Fibroblast of skin of left biceps (primary cell): ENCODE data around the gene SCYGR8.

Source experiments
- DNase-seq, 2 experiments: peaks; one replicate each; pipeline ENCODE4 v3.0.0-alpha.2; 2013; ENCODE audit warnings: low read depth in 2 of 2

SCYGR8 gene

DNA sequence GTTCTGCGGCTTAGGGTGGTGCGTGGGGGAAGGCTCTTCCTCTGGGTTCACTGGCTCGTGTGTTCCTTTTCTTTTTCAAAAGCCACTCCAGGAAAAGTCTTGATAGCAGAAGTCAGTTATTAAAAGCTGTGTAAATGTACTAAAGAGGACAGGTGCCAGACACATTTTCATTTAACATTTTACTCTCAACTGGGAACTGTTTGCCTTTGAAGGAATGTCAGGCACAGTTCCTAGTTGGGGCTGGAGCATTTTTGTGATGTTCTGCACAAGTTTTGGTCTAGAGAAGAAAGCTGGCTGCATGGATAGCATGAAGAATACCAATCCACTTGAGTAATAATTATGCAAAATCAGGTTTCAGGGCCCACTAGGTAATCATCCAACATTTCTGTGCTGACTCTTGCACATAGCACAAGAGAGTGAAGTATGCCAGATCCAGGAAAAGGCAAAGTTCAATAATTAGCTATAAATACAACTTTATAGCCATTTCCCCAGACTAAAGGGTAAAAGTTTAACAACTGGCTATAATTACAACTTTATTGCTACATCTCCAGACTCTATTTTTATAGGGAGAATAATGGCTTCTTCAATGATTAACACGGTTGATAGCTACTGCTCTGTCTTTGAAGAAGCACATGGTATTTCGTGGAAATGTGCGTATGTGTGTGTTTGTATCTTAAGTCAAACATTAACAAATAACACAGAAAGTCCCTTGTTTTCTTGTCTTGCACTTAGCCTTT is 16.2 kb downstream of the SCYGR8 start:
- no peak for DNase-seq

DNA sequence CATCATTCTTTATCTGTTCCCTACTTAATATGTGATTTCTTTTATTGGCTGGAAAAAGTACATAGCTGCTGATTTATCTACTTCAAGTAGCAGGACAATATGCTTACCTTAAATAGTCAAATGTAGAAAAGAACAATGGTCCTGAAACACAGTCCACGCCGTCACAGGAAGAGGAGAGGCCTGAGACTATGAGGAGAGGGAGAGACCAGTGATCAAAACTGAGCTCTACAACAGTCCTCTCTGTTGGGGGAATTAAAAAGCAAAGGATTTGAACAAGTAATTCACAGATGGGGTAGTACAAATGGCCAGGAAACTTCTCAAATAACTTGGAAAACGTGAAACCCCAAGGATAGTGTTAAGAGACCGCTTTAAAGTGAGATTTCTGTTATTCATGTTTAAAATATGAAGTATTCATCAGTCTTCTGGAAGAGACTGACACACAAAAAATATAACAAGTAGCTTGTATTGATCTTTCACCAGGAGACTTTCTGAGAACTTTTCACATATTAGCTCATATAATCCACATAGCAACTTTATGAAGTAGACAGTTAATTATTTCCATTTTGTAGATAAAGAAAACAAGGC is 20.2 kb downstream of the SCYGR8 start:
- no peak for DNase-seq

DNA sequence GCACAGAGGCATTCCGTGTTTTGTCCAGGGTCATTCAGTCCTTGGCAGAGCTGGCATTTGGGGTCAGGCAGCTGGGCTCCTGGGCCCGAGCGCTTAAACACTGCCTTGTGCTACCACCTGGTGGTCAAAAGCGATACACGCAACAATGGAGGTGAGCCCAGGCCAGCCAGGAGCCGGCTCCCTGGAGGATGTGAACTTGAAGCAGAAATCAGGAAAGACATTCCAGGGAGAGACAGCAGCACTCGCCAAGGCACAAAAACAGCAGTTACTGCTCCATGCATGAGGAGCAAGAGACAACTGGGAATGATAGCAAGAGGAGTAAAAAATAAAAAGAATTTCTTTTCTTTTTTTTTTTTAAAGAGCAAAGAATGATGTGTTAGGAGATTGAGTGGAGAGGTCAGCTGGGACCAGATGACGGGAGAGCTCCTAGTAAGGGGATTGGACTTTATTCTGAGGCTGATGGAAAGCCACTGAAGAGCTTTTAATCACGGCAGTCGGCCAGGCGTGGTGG is 20.7 kb downstream of the SCYGR8 start:
- peak; percentile 10 to 17 for DNase-seq

DNA sequence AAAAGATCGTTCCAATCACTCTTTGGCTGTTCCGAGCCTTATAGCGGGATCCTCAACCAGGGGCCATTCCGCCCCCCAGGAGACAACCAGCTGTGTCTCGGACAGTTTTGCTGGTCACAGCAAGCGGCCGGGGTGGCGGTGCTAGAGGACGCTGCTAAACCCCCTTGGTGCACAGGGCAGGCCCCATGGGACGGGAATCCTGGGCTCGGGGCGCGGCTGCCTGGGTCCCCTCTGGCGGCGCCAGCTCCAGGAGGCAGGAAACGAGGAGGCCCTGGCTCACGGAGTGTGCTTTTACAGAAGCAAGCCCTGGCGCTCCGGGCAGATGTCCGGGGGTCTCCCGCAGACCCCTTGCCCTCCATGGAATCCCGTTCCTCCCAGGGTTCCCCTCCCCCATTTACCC is 22.1 kb downstream of the SCYGR8 start:
- no peak for DNase-seq

DNA sequence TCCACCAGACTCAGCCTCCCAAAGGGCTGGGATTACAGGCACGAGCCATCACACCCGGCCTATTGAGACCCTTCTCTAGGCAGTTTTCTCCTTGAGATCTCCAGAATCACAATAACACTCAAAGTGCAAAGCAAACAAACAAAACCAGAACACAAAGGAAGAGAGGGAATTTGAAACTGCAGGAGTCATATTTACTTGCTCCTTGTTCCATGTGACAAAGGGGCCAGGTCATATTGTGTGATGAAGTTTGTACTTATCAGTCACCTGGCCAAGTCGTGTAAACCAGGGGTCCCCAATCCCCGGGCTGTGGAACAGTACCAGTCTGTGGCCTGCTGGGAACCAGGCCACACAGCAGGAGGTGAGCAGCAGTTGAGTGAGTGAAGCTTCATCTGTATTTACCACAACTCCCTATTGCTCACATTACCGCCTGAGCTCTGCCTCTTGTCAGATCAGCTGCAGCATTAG is 26.5 kb downstream of the SCYGR8 start:
- no peak for DNase-seq

DNA sequence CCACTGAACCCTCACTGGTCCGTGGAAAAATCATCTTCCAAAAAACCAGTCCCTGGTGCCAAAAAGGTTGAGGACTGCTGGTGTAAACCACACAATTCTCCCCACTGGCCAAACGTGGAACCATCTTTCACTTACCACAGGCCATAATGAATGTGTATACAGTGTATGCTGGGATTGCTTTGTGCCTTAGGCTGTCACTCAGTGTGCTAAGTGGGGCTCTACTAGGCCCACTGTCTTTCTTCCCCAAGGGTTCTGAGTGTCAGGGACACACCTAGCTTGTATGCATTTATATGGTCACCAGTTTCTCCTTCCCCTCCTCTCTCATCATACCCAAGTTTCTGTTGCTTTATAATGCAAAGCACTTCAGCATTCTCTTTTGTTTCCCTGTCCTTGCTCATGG is 27.2 kb downstream of the SCYGR8 start:
- DNase-seq, result no peak

DNA sequence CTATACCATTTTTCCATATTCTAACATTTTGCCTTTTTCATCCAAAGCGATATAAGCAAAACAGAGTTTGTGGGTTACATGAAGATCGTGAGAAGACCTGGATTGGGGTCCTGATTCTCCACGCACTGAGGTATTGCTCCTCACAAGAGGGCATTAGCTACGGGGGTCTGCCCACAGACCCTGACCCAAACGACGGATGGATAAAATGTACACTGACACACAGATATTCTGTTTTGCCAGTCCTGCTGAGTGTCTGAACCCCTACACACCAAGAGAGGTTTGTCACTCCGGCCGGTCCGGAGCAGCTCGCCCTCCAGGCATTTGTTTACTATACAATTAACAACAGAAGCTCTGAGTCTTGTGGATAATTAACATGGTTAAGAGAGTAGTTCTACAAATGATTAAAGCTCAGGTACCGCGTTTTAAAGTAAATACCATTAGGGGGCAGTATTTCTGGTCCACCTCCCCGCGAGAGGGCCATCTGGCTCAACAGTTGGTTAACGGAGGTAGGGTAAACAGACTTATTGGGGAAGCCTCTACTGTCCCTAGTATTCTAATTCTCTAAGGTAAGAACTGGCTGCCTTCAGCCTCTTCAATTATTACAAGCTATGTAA is 28.4 kb downstream of the SCYGR8 start:
- DNase-seq, result no peak

DNA sequence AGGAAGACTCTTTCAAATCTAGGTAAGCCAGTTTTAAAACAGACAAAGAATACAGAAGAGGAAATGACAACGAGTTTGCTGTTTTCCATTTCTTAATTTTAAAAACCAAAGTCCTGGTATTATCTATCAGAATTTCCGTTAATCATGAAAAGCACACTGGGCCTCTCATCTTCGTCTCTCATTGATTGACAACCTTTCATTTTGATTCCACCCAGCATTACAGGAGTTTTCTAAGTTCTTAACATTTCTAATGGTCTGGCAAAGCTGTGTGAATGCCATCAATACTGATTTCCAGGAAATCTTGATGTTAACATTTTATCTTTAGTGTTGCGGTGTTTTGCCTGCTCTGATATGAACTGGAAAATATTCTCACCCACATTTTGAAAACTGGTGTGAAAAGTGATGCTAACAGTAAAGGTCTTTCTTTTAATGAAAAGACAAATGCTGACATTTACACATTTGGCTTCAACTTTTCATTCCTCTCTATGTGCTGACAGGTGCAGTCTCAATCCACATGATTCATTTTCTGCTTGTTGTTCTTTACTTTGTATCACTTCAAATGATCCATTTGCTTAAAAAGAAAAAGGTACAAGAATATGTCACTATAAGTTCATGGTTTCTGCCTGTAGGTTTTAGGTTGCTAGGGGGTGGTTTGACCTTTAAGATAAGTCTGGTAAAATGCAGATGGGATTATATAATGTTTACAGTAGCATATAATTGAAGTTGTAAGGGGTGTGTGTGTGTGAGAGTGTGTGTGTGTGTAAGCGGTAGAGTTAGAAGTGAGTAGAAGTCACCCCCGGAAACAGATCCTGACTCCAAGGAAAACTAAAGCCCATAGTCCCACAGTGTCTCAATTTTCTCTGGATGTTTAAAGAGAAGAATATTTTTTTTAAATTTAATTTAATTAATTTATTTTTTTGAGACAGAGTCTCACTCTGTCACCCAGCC is 29.5 kb downstream of the SCYGR8 start:
- no peak for DNase-seq

DNA sequence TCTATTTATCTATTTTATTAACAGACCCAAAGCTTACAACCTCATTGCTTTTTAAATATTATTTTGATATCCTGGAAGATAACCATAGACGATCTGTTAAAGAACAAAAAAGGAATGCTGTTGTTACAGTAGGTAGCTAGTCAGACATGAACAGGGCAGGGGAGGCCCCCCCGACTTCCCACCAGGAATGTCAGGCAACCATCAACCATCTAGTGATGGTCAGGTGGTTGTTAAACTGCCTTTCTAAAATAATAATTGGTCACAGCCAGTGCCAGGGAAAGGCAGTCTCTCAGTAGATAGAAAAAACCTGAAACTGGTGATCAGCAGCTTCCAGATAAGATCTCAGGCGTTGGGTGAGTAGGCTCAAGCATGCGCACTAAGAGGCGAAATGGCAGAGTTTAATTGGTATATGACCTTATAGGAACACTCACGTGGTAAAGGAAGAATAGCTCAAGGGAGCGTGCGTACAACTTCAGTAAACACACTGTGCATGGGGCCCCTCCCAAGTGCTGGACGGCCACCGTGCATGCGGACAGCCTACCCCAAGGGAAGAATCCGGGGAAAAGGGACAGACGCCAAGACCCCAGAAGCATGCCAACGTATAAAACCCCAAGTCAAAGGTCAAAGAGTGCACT is 35.4 kb downstream of the SCYGR8 start:
- DNase-seq, result no peak

DNA sequence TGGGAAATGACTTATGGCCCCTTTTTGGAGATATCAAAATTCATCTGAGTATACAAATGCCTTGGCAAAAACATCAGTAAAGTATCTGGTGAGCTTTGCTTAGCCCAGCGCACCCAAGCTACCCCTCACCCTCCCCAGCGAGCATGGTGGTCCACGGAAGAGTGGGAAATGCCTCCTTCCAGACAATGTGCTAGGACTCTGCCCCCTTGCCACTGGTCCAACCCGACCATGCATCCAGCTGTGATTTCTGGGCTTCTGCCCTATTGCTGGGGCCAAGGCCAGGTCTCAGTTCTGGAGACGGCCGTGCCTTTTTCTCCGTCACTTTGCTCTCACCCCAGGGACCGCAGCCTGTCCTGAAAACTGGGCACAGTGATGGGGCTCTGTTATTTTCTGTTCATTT is 36.1 kb downstream of the SCYGR8 start:
- no peak for DNase-seq

DNA sequence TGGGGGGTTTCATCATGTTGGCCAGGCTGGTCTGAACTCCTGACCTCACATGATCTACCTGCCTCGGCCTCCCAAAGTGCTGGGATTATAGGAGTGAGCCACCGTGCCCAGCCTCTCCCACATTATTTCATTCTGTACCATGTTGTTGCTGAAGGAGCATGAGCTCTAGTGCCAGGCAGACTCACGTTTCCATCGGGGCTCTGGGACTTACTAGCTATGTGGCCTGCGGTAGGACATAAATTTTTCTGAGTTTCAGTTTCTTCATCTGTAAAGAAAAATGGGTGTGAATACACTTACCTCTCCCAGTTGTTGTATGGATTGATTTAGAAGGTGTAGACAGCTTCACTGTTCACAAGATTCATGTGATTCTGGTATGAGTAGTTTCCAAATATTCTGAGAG is 37.1 kb downstream of the SCYGR8 start:
- DNase-seq, result no peak

DNA sequence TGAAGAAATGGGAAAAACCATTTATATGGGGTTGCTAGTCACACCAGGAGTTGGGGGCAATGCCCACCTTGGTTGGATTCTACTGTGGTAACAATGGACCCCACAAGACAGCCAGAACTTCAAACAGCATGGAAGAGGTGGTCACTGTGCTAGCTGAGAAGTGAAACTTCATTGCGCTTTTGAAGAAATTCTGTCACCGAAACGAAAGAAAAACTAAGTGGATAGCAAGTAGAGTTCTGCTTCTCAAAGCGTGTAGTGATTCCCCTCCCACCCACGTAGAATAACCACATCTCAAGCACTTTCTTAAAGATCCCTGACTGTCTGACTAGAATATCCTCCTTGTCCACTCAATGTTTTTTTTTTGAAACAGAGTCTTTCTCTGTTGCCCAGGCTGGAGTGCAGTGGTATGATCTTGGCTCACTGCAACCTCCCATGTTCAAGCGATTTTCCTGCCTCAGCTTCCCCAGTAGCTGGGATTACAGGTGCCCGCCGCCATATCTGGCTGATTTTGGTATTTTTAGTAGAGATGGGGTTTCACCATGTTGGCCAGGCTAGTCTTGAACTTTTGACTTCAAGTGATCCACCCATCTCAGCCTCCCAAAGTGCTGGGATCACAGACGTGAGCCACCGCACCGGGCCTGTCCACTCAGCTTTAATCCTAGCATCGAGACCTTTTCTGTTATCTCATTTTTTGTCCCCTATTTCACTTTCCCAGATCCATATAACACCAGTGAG is 37.9 kb downstream of the SCYGR8 start:
- DNase-seq, result no peak

DNA sequence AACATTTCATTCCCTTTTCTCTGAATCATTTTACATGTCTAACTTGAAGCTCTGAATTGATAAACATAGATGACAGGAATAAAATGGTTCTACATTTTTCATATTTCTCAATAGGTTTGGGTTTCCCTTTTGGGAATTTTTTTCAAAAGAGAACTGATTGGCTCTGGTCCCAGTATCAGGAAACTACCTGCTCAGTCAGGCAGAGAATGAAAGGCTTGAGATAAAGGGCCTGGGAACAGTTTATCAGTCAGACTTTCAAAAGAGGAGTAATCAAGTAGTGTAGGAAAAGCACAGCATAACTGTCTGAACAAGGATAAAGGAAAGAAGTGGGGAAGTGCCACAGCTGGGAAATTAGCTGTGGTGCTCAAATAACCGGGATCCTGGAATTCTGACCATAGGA is 39.6 kb downstream of the SCYGR8 start:
- DNase-seq, result no peak

DNA sequence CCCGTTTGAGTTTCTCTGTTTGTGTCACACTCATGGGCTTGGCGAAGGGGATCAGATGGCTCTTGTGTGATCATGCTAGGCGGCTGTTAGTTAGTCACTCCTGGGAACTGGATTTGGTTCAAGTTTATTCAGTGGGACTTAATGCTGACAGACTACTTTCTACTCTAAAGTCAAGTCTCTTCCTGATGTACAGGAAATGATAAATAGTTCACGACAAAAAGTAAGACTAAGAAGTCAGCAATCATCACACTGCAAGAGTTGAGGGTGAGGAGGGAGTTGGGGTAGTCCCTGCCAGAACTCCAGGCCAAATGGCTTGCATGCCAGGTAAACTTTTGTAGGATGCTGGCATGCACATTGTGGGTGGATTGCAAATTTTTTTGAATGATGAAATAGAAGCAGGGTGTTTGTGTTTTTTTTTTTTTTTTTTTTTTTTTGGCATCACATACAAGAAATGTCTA is 42.9 kb downstream of the SCYGR8 start:
- DNase-seq, result no peak

DNA sequence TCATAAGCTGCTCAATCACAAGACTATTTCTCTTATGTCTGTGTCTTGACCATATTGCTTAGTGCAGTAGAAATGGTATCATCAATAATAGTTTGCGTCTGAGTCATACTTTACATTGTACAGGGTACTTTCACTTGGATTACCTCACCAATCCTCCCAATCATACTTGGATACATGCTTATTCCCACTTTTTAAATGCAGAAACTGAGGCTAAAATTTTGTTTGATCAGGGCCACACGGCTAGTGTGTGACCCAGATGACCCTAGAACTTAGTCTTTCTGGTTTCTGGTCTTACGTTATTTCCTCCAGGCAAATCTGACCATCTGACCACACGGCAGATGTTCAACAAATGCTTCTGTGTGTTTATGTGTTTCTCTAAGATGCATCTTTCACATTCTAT is 44.1 kb downstream of the SCYGR8 start:
- DNase-seq, result no peak

DNA sequence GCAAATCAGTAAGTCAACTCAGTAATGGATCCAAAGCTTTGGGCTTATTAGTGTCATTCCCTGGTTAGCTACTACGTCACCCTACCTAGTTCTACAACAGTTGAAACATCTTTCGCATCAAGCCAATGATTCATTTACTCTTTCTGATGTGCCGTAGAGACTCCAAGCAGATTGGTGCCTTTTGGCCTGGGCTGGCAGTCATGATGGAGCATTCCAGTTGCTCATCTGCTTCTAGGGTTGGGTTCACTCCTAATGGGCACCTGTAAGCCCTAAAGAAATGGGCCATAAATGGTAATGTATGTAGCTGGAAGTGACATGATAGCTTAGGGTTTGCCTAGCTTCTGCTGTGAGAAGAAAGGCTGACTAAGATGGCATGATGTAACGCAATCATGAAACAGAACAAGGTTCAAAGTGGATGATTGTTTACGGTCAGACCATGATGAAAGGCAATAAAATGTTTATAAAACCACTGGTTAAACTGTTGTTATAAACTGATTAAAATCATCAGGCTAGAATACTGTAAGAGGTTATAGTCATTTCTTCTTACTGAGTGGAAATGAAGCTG is 47.5 kb downstream of the SCYGR8 start:
- DNase-seq, result no peak
